KOPT-K1 (cell line): ENCODE measurements around the gene ENPP5.
"Not testable (repeated sequence)": the region's sequence is repeated elsewhere in the genome, so short reads cannot be mapped to it uniquely, and the experiment has no call there.

Experiments
- H3K27ac ChIP-seq: fragments of 200-600 bp; sonication (generic); 2 replicates; pipeline ENCODE4 v1.5.1; 2016; ENCODE audit warnings: antibody characterized with exemption, mild to moderate bottlenecking, low read depth, low read length; ENCODE audit not compliant: poor library complexity, severe bottlenecking
- H3K36me3 ChIP-seq: fragments of 200-600 bp; sonication (generic); 2 replicates; pipeline ENCODE4 v1.5.1; 2017; ENCODE audit warnings: antibody characterized with exemption, mild to moderate bottlenecking, low read length, moderate library complexity; ENCODE audit not compliant: insufficient read depth
- H3K9me3 ChIP-seq: fragments of 200-600 bp; sonication (generic); 2 replicates; pipeline ENCODE4 v1.5.1; 2017; ENCODE audit warnings: antibody characterized with exemption, low read length, mild to moderate bottlenecking; ENCODE audit not compliant: insufficient read depth, poor library complexity, severe bottlenecking

ENPP5 gene

DNA sequence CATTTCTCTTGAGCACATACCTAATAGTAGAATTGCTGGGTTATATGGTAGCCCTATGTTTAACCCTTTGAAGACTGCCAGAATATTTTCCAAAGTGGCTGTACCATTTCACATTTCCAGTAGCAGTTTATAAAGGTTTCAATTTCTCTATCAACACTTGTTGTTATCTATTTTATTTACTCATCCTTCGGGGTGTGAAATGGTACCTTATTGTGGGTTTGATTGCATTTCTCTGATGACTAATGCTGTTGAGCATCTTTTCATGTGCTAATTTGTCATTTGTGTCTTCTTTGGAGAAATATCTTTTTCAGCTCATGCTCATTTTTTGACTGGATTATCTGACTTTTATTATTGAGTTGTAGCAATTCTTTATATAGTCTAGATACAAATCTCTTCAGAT, 35.6 kb downstream of the ENPP5 start:
- Histone ChIP-seq H3K27ac (no peak overlapping the region), H3K36me3 (no peaks in the 10 kb centered on the region), H3K9me3 (no peaks in the 10 kb centered on the region)

DNA sequence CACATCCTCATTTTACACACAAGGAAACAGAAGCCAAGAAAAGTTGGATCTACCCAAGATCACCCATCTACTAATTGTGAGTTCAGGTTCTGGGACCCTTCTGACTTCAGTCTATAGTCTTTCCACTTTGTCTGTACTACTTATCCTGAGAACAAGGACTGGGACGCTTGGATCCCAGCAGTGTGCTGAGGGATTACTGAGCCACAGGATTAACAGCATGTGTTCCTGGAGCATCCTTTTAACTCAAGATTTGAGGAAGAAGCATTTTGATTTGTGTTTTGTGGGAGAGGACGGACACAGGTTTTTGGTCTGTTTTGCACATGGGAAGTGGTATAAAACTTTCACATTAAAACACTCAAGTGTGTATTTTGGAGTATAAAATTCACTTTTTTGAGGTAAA, 36.6 kb downstream of the ENPP5 start:
- no peak overlapping the region for H3K27ac ChIP-seq
- H3K9me3 ChIP-seq: no peaks in the 10 kb centered on the region
- H3K36me3 ChIP-seq: no peaks in the 10 kb centered on the region

DNA sequence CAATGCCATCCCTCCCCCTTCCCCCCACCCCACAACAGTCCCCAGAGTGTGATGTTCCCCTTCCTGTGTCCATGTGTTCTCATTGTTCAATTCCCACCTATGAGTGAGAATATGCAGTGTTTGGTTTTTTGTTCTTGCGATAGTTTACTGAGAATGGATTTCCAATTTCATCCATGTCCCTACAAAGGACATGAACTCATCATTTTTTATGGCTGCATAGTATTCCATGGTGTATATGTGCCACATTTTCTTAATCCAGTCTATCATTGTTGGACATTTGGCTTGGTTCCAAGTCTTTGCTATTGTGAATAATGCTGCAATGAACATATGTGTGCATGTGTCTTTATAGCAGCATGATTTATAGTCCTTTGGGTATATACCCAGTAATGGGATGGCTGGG, 39.5 kb downstream of the ENPP5 start:
- H3K27ac ChIP-seq, H3K36me3 ChIP-seq, H3K9me3 ChIP-seq: not testable (repeated sequence)

DNA sequence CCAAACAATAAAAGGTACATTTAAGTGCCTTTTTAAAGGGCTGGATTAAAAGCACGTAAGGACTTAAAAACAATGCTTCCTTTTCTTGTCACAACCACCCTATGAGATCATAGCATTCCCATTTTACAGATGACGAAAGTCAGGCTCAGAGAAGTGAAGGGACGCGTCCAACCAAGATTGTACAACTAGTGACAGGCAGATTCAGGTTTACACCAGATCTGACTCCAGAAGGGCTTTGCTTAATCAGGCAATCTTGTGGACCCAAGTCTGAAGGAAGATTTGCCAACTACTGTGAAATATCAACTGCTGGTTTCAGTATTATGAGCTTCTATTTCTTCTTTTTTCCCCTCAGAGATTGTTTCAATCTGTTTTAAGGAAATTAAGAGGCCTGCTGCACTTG, 40.1 kb downstream of the ENPP5 start:
- Histone ChIP-seq H3K36me3 (no peaks in the 10 kb centered on the region), H3K27ac (peak overlapping the region; percentile 71), H3K9me3 (no peaks in the 10 kb centered on the region)

DNA sequence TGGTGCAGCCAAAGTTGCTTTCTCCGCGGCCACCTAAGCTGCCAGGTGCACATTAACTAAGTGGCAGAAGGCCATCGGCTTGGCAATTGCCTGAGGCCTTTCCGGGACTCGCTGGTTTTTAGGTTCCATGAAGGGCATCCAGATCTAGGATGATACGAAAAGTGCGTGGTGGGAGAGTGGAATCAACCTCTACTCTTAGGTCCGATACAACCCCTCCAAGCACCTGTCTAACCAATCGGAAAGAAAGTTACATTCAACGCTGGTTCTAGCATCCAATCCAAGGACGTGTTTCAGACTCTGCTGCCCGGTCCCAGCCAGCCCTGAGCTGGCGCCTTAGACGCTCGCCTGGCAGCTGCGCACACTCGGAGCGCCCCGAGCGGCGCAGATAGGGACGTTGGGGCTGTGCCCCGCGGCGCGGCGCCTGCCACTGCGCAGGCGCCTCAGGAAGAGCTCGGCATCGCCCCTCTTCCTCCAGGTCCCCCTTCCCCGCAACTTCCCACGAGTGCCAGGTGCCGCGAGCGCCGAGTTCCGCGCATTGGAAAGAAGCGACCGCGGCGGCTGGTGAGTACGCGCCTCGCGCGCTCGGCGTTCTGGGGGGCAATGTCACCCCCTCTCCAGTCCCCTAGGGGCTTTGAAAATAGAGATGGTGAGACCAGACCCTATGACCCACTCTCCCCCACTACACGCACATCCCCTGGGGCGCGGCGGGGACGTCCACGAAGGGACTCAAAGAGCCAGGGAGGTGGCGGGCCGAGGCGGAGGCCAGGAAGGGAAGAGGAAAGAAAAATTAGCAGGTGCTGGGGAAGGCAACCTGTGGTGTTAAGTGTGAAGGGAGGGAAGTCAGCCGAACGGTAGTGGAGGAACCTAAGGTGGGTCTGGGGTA, 40.9 kb downstream of the ENPP5 start, which contains the start of gene ENPP4:
Gene ENPP4 (plus strand): TSS at position 361 of the 883 bp plus-strand sequence. CDS start 9,595 bp downstream, outside the sequence.
- H3K9me3 ChIP-seq: no peaks in the 10 kb centered on the region
- H3K27ac ChIP-seq: peak within 1 kb of the TSS; percentile 71
- H3K36me3 ChIP-seq: no peaks in the 10 kb centered on the region

DNA sequence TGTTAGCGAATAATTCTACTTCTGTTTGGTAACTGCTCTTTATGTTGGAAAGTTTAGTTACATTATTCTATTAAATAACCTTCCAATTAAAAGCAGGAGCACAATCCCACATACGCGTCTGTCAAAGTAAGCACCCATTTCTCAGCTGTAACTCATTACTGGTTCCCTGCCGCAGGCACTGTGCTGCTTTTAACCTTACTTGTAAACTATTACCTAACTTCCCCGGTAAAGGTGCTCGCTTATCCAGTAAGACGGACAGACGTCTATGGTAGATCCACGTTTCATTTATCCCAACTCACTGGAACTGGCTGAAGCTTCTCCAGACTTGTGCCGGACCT, 41.5 kb downstream of the ENPP5 start:
- Histone ChIP-seq H3K9me3 (no peaks in the 10 kb centered on the region), H3K36me3 (no peaks in the 10 kb centered on the region), H3K27ac (peak overlapping the region; percentile 57)

DNA sequence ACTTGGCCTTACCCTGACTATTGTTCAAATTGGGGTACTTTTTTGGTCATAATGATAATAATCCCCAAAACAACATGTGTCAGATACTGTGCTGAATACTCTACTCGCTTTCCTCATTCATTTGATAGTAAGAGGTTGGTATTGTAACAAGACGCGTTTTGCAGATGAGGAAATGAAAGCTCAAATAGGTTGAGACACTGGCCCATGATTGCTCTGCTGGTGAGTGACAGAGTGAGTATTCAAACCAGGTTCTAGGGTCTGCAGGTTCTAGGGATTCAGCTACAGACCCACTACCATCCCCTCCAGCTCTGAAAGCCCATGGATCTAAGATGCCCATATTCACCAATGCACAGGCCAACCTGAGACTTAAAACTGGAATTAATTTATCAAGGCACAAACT, 42.3 kb downstream of the ENPP5 start:
- no peaks in the 10 kb centered on the region for H3K36me3 ChIP-seq
- no peak overlapping the region for H3K27ac ChIP-seq

DNA sequence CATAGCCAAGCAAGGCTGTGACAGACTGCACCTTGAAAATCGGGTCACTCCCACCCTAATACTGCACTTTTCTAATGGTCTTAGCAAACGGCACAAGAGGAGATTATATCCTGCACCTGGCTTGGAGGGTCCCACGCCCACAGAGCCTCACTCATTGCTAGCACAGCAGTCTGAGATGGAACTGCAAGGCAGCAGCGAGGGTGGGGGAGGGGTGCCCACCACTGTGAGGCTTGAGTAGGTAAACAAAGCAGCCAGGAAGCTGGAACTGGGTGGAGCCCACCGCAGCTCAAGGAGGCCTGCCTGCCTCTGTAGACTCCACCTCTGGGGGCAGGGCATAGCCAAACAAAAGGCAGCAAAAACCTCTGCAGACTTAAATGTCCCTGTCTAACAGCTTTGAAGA, 51.1 kb downstream of the ENPP5 start:
- not testable (repeated sequence) for H3K27ac ChIP-seq, H3K36me3 ChIP-seq, H3K9me3 ChIP-seq

More for the DNA sequence above, 42.3 kb downstream of the ENPP5 start:
- no peaks in the 10 kb centered on the region for H3K9me3 ChIP-seq

DNA sequence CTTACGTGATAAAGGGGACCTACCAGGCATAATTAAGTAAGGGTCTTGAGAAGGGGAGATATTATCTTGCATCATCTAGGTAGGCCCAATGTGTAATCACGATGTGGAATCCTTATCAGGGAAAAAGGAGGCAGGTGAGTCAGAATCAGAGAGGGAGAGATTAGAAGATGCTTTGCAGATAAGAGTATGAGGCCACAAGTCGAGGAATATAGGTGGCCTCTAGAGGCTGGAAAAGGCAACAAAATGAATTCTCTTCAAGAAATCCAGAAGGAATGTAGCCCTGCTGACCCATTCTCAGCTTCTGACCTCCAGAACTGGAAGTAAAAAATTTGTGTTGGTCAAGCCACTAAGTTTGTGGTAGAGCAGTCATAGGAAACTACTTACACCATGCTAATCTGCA, 51.9 kb downstream of the ENPP5 start:
- Histone ChIP-seq H3K27ac (no peak overlapping the region), H3K9me3 (no peaks in the 10 kb centered on the region), H3K36me3 (no peaks in the 10 kb centered on the region)

DNA sequence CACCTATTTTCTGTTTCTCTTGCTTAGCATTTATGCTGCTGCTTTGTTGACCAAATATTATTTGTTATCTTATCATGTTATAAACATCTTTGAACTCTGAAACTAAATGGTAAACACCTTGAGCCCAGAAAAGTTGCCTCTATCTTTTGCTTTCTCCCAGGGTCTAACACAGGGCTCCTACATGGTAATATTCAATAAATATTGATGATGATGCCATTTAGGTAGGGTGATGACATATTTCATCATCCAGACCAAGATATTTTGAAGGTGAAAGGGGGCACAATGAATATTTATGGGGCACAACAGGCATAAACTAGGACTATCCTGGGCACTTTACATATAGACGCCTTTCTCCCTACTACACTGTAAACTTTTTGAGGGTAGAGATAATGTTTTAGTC, 52.6 kb downstream of the ENPP5 start:
- Histone ChIP-seq H3K27ac (no peak overlapping the region), H3K36me3 (no peaks in the 10 kb centered on the region), H3K9me3 (no peaks in the 10 kb centered on the region)

DNA sequence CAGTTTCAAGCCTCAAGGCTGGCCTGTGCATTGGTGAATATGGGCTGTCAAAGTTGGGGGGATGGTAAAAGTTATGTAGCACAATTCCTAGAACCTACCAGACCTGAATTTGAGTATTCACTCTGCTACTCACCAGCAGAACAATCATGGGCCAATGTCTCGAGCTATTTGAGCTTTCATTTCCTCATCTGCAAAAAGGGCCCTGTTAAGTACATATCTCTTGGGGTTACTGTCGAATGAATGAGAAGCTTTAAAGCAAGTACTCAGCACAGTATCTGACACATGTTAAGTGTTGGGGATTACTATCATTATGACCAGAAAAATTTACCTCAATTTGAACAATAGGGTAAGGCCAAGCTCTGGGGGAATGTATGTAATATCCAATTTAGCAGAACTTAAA, 54.5 kb downstream of the ENPP5 start:
- H3K27ac ChIP-seq: no peak overlapping the region
- H3K36me3 ChIP-seq: no peaks in the 10 kb centered on the region
- peaks cover 4% of the 10 kb centered on the region for H3K9me3 ChIP-seq

DNA sequence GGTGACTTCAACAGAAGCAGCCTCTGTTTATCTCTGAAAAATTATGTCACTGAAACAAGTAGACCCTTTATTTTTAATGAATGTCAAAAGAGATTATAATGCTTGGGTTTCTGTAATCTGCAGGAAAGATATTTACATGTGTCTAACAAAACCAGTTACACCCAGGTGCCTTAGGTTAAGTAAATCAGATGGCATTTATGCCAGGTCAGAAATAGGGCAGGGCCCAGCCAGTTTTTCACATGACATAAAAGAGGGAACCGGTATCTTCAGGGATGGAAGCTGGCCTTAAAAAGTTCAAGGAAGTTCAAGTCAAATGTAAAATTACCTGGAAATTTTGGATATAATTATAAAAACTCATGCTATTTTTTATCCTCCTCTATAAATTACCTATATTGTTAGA, 55.1 kb downstream of the ENPP5 start:
- no peaks in the 10 kb centered on the region for H3K36me3 ChIP-seq

DNA sequence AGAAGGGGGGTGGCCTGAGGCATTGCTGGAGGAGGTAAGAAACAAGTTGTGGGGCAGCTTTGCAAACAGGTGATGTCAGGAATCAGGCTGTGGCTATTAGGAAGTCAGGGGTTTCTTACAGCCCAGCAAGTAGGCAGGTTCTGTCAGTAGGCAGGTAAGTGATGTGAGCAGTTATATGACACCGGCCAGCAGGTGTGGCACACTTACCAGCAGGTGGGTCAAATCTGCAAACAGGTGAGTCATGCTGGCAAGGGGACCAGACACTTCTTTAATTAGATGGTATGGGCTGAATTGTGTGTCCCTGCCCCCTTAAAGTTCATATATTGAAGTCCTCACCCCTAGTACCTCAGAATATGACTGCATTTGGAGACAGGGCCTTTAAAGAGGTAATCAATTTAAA, 57.4 kb downstream of the ENPP5 start:
- H3K27ac ChIP-seq: no peak overlapping the region
- no peaks in the 10 kb centered on the region for H3K36me3 ChIP-seq
- H3K9me3 ChIP-seq: peaks cover 4% of the 10 kb centered on the region

More for the DNA sequence above, 55.1 kb downstream of the ENPP5 start:
- Histone ChIP-seq H3K9me3 (peaks cover 4% of the 10 kb centered on the region), H3K27ac (no peak overlapping the region)
